ENCODE measurements around the gene SYNDIG1L.

The SYNDIG1L gene

GRCh38 chr14:74380845-74381244 is 45.2 kb downstream of the SYNDIG1L start:
- in situ Hi-C loops (cut with HindIII; ENCODE audit: low sequenced_read_pairs) = no loop called here
- no peak overlapping the region for H3K4me3 ChIP-seq (ENCODE audit: low read depth, low read length)
- TF ChIP-seq, protein P1, sequence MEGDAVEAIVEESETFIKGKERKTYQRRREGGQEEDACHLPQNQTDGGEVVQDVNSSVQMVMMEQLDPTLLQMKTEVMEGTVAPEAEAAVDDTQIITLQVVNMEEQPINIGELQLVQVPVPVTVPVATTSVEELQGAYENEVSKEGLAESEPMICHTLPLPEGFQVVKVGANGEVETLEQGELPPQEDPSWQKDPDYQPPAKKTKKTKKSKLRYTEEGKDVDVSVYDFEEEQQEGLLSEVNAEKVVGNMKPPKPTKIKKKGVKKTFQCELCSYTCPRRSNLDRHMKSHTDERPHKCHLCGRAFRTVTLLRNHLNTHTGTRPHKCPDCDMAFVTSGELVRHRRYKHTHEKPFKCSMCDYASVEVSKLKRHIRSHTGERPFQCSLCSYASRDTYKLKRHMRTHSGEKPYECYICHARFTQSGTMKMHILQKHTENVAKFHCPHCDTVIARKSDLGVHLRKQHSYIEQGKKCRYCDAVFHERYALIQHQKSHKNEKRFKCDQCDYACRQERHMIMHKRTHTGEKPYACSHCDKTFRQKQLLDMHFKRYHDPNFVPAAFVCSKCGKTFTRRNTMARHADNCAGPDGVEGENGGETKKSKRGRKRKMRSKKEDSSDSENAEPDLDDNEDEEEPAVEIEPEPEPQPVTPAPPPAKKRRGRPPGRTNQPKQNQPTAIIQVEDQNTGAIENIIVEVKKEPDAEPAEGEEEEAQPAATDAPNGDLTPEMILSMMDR (IDR thresholded peaks at IDR 0.05; ENCODE audit: low read depth, low read length, missing control alignments) = no peak

GRCh38 chr14:74380172-74380571 is 45.8 kb downstream of the SYNDIG1L start:
- TF ChIP-seq, protein P1 (IDR thresholded peaks at IDR 0.05; ENCODE audit: low read depth, low read length, missing control alignments) = no peak
- H3K4me3 ChIP-seq (ENCODE audit: low read depth, low read length) = no peak overlapping the region
- in situ Hi-C loops (cut with HindIII; ENCODE audit: low sequenced_read_pairs) = no loop called here
- no peak for DNase-seq (ENCODE audit: low read depth)

More at GRCh38 chr14:74380845-74381244, 45.2 kb downstream of the SYNDIG1L start:
- DNase-seq (ENCODE audit: low read depth) = no peak

GRCh38 chr14:74377976-74378690 is 47.9 kb downstream of the SYNDIG1L start:
- no peak for DNase-seq (ENCODE audit: low read depth)
- H3K4me3 ChIP-seq (ENCODE audit: low read depth, low read length) = no peak overlapping the region
- TF ChIP-seq, protein P1 (IDR thresholded peaks at IDR 0.05; ENCODE audit: low read depth, low read length, missing control alignments) = no peak
- in situ Hi-C loops (cut with HindIII; ENCODE audit: low sequenced_read_pairs) = no loop called here

DNA sequence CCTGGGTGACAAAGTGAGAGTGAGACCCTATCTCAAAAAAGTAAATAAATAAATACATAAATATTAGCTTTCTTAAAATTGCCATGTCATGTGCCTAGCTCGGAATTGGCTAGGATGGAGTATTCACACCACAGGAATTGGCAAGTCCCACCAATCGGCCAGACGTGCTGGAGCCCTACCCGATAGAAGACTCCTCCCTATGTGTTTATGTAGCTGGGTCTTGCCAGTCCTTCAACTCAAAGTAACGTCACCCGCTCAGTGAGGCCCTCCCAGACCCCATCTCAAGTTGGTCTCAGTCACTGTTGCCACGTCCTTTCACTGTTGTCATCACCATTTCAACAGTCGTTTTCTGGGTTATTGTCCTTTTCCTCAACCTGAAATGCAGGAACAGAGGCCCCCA is 57.6 kb downstream of the SYNDIG1L start:
- TF ChIP-seq, protein P1 (IDR thresholded peaks at IDR 0.05; ENCODE audit: low read depth, low read length, missing control alignments) = no peak
- DNase-seq (ENCODE audit: low read depth) = no peak
- no peak overlapping the region for H3K4me3 ChIP-seq (ENCODE audit: low read depth, low read length)
- in situ Hi-C loops (cut with HindIII; ENCODE audit: low sequenced_read_pairs) = no loop called here

- H3K4me3 ChIP-seq (ENCODE audit: low read depth, low read length) = no peak overlapping the region
- no peak for DNase-seq (ENCODE audit: low read depth)
- TF ChIP-seq, protein P1 (IDR thresholded peaks at IDR 0.05; ENCODE audit: low read depth, low read length, missing control alignments) = no peak
- in situ Hi-C loops (cut with HindIII; ENCODE audit: low sequenced_read_pairs) = no loop called here
These were observed 58.0 kb downstream of the SYNDIG1L start for GRCh38 chr14:74368026-74368425.

DNA sequence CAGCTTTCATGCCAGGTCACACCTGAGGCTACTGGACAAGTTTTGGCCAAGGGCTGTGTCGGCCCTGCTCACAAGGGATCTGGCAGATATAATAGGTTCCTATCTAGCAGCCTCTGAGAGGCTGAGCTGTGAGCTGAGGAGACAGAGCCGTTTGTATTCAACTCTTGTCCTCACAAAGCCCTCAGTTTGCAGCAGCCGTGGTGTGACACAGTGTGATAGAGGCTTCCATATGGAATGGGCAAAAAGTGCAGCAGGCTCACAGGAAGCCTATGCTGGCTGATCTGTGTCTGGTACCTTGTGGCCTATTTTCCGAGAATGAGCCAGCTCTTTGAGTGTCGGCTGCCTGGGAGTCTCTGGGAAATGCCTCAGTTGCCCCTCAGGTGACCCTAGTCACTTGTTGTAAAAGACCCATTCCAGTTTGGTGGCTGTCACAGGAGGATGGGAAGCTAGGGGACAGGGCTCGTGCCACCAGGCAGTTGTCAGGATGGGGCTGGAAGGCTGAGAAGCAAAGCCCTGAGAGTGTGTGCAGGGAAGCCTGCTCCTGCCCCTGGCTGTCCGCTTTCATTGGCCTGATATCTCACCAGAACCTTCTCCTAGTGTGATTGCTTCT is 61.6 kb downstream of the SYNDIG1L start:
- TF ChIP-seq, protein P1 (IDR thresholded peaks at IDR 0.05; ENCODE audit: low read depth, low read length, missing control alignments) = no peak
- no peak overlapping the region for H3K4me3 ChIP-seq (ENCODE audit: low read depth, low read length)
- no peak for DNase-seq (ENCODE audit: low read depth)
- in situ Hi-C loops (cut with HindIII; ENCODE audit: low sequenced_read_pairs) = no loop called here
